Tibial artery (tissue), 4 donors: ENCODE data around the gene TAS2R1.

Source experiments
- DNase-seq, 2 donors: peaks; one replicate each; pipeline ENCODE4 v3.0.0-alpha.2; 2019
- H3K27ac ChIP-seq, 2 donors: fragments of 200-600 bp; sonication (generic) in 1 of 2; 1 replicate in 1 of 2; 2 replicates in 1 of 2; pipeline ENCODE4 v1.5.1; 2018 to 2019; ENCODE audit warnings: mild to moderate bottlenecking in 1 of 2
- H3K27me3 ChIP-seq, 2 donors: fragments of 200-600 bp; sonication (generic) in 1 of 2; one replicate each; pipeline versions ENCODE4 v1.5.1 to v1.6.0; 2016 to 2019
- H3K36me3 ChIP-seq, 3 donors: fragments of 200-600 bp; sonication (generic) in 2 of 3; one replicate each; pipeline ENCODE4 v1.5.1; 2016 to 2019; ENCODE audit warnings: mild to moderate bottlenecking in 2 of 3
- H3K4me1 ChIP-seq, 4 donors: fragments of 200-600 bp; sonication (generic) in 2 of 4; 1 replicate in 3 of 4; 2 replicates in 1 of 4; pipeline ENCODE4 v1.5.1; 2016 to 2019
- H3K4me3 ChIP-seq, 2 donors: fragments of 200-600 bp; sonication (generic) in 1 of 2; 1 replicate in 1 of 2; 2 replicates in 1 of 2; pipeline ENCODE4 v1.5.1; 2018 to 2019; ENCODE audit warnings: mild to moderate bottlenecking in 2 of 2
- H3K9me3 ChIP-seq, 3 donors: fragments of 200-600 bp; sonication (generic) in 1 of 3; one replicate each; pipeline ENCODE4 v1.5.1; 2016 to 2019
- intact Hi-C: fragments of 100-400 bp; cut with DNase I; formaldehyde crosslinking; loops from one replicate; pipeline ENCODE4 v1.15.0; 2023; ENCODE audit warnings: low total_unique reads
- TF ChIP-seq, protein P1 (sequence below), 2 experiments: fragments of 200-600 bp in 1 of 2; fragments of 450-650 bp in 1 of 2; IDR thresholded peaks; one replicate each; pipeline ENCODE4 v1.5.1; 2017 to 2019; ENCODE audit warnings: antibody characterized with exemption in 2 of 2, mild to moderate bottlenecking in 1 of 2, moderate library complexity in 1 of 2

The TAS2R1 gene

DNA sequence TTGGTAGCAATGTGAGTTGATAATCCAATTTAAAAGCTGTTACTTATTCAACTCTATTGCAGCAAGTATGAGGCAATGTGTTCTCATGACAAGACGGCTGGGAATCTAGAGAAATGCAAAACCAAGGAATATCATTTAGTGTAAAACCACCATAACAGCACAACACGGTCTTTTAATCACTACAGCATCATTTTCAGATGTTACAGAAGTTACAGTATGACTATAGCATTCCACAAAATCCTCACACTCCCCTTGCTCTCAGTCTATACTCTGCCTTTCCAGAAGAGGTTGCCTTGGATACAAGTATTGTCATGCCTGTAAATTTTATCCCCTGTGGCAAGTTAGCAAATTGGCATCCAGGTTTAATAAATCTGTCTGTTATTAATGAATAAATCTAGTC, 28.6 kb upstream of the TAS2R1 start:
- intact Hi-C loops, result no loop called here
- Histone ChIP-seq H3K27ac (no peak overlapping the region), H3K27me3 (no peaks in the 10 kb centered on the region), H3K9me3 (no peaks in the 10 kb centered on the region), H3K36me3 (no peaks in the 10 kb centered on the region), H3K4me3 (no peak overlapping the region), H3K4me1 (peaks cover 0 to 7% (median 0%) of the 10 kb centered on the region in 4 donors)
- TF ChIP-seq, protein P1, sequence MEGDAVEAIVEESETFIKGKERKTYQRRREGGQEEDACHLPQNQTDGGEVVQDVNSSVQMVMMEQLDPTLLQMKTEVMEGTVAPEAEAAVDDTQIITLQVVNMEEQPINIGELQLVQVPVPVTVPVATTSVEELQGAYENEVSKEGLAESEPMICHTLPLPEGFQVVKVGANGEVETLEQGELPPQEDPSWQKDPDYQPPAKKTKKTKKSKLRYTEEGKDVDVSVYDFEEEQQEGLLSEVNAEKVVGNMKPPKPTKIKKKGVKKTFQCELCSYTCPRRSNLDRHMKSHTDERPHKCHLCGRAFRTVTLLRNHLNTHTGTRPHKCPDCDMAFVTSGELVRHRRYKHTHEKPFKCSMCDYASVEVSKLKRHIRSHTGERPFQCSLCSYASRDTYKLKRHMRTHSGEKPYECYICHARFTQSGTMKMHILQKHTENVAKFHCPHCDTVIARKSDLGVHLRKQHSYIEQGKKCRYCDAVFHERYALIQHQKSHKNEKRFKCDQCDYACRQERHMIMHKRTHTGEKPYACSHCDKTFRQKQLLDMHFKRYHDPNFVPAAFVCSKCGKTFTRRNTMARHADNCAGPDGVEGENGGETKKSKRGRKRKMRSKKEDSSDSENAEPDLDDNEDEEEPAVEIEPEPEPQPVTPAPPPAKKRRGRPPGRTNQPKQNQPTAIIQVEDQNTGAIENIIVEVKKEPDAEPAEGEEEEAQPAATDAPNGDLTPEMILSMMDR (IDR thresholded peaks at IDR 0.05), result no peak
- DNase-seq, result no peak

DNA sequence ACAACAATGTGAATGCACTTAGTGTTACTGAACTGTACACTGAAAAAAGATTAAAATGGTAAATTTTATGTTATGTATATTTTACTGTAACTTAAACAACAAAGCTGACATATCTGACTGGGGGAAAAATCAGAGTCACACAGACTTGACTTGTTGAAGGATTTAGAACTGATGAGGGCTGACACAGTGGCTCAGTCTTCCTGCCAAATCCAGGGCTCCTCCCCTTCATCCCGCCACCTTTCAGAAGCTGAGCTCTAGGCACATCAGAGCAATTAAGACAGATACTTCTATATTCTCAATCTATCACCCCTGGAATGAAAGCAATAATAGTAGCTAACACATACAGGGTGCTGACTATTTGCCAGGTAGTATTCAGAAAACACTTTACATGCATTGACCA, 27.7 kb upstream of the TAS2R1 start:
- Histone ChIP-seq H3K9me3 (no peaks in the 10 kb centered on the region), H3K4me3 (no peak overlapping the region), H3K27ac (no peak overlapping the region), H3K4me1 (peaks cover 0 to 9% (median 0%) of the 10 kb centered on the region in 4 donors), H3K27me3 (no peaks in the 10 kb centered on the region), H3K36me3 (no peaks in the 10 kb centered on the region)
- DNase-seq, result no peak
- intact Hi-C loops, result no loop called here
- TF ChIP-seq, protein P1 (IDR thresholded peaks at IDR 0.05), result no peak

DNA sequence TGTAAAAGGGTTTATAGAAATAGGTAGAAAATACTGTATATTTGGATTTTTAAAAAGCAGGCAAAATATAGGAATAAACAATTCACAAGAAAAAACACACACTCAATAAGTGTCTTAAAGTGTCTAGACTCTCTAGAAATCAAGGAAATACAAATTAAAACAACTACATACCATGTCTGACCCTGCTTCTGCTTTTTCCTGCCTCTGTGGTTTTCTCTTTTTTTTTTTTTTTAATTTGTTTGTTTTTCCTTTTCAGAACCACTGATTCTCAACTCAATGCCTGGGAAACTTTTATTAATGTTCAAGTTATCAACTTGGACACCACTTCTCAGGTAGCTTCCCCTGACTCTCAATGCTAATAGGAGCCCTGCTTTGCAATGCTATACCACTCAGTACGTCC, 25.5 kb upstream of the TAS2R1 start:
- no peaks in the 10 kb centered on the region for H3K36me3 ChIP-seq
- TF ChIP-seq, protein P1 (IDR thresholded peaks at IDR 0.05), result no peak
- no peak for DNase-seq
- no peaks in the 10 kb centered on the region for H3K27me3 ChIP-seq
- H3K9me3 ChIP-seq, result no peaks in the 10 kb centered on the region
- intact Hi-C loops, result no loop called here
- H3K4me3 ChIP-seq, result no peak overlapping the region
- peaks cover 0 to 9% (median 0%) of the 10 kb centered on the region in 4 donors for H3K4me1 ChIP-seq
- H3K27ac ChIP-seq, result no peak overlapping the region

DNA sequence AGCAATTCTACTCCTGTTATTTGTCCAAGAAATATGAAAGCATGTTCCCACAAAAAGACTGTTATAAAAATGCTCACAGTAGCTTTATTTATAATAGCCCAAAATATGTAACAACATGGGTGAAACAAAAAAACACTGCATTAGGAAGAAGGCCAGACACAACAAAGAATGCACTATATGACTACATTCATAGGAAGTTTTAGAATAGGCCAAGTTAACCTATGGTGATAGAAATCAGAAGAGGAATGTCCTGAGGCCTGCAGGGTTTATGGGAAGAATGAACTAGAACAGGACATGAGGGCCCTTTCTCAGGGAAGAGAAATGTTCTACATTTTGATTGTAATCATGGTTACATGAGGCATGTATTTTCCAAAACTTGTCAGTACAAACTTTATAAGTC, 24.7 kb upstream of the TAS2R1 start:
- no peak overlapping the region for H3K4me3 ChIP-seq
- DNase-seq, result no peak
- H3K27me3 ChIP-seq, result no peaks in the 10 kb centered on the region
- no peak overlapping the region for H3K27ac ChIP-seq
- TF ChIP-seq, protein P1 (IDR thresholded peaks at IDR 0.05), result no peak
- H3K9me3 ChIP-seq, result no peaks in the 10 kb centered on the region
- no peaks in the 10 kb centered on the region for H3K36me3 ChIP-seq
- peaks cover 0 to 9% (median 0%) of the 10 kb centered on the region in 4 donors for H3K4me1 ChIP-seq
- intact Hi-C loops, result no loop called here

DNA sequence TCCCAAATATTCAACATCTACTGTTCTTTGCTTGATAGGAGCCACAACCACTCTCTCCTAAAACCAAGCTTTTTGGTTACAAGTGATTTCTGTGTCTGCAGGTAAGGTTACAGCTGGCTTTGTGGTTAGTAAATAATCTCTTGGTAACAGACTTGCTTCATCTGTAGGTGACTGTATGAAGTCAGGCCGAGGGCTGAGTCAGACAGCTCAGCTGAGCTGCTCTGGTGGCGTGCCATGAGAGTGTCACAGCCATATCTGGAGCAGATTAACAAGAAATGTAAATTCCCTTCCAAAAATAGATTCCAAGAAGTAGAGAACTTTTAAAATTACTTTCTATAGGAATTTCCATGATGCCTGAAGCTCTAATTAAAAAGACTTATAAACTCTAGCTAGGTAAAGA, 23.7 kb upstream of the TAS2R1 start:
- Histone ChIP-seq H3K4me3 (no peak overlapping the region), H3K4me1 (peaks cover 0 to 9% (median 0%) of the 10 kb centered on the region in 4 donors), H3K9me3 (no peaks in the 10 kb centered on the region), H3K27ac (no peak overlapping the region), H3K27me3 (no peaks in the 10 kb centered on the region), H3K36me3 (no peaks in the 10 kb centered on the region)
- intact Hi-C loops, result no loop called here
- TF ChIP-seq, protein P1 (IDR thresholded peaks at IDR 0.05), result no peak
- DNase-seq, result no peak

DNA sequence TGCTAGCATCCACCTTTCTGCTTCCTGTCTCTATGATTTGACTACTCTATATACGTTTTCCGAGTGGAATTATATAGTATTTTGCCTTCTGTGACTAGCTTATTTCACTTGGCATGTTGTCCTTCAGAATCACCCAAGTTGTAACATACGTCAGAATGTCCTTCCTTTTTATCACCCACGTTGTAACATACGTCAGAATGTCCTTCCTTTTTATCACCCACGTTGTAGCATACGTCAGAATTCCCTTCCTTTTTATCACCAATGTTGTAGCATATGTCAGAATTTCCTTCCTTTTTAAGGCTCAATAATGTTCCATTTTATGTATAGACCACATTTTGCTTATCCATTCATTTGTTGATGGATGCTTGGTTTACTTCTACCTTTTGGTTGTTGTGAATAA, 22.9 kb upstream of the TAS2R1 start:
- Histone ChIP-seq H3K4me3 (no peak overlapping the region), H3K27me3 (no peaks in the 10 kb centered on the region), H3K27ac (no peak overlapping the region), H3K36me3 (no peaks in the 10 kb centered on the region), H3K4me1 (peaks cover 0 to 9% (median 0%) of the 10 kb centered on the region in 4 donors), H3K9me3 (no peaks in the 10 kb centered on the region)
- DNase-seq, result no peak
- TF ChIP-seq, protein P1 (IDR thresholded peaks at IDR 0.05), result no peak
- intact Hi-C loops, result no loop called here
